Endothelial cell of umbilical vein (primary cell): ENCODE results near the gene INPP5J. TPM values are rescaled to one million over a fixed set of nuclear protein-coding genes. Genes with fewer than 3 reads are reported as not detected.

Experiments used
- BruUV-seq: library from RNA; stranded (reverse); fragments of 400-500 nt; replicated peaks from 2 replicates; lab custom pipeline; 2021; lab: Mats Ljungman, UMichigan
- CTCF ChIA-PET: fragments of 300-600, 350-600 bp; sonication (Branson Sonifier 250); formaldehyde crosslinking; loops from one replicate; lab custom pipeline; 2021; ENCODE audit warnings: antibody characterized with exemption, inconsistent platforms; lab: Charles Lee
- POLR2A ChIA-PET: fragments of 300-600, 350-600 bp; sonication (Branson Sonifier 250); formaldehyde crosslinking; loops from one replicate; lab custom pipeline; 2021; ENCODE audit warnings: antibody characterized with exemption, inconsistent platforms; lab: Charles Lee
- DNase-seq: peaks from one replicate; pipeline ENCODE4 v3.0.0-alpha.2; 2011; ENCODE audit warnings: low read depth, low spot score
- FAIRE-seq: peaks from 2 replicates; lab custom pipeline; 2011; peaks lifted over from hg19 to GRCh38; lab: Jason Lieb, UNC
- H2AFZ ChIP-seq: 2 replicates; pipeline ENCODE4 v1.6.0; 2012; ENCODE audit warnings: low read depth, low read length, control low read depth, inconsistent platforms
- H3K27ac ChIP-seq: 2 replicates; pipeline ENCODE4 v1.5.1; 2011; ENCODE audit warnings: low read depth, mild to moderate bottlenecking, control low read depth, low read length, moderate library complexity; ENCODE audit not compliant: insufficient read depth
- H3K27me3 ChIP-seq, 2 experiments: 2 replicates each; pipeline versions ENCODE4 v1.6.0 to v1.6.1; 2011; ENCODE audit warnings: low read length in 2 of 2, mixed read lengths in 1 of 2; ENCODE audit not compliant: control insufficient read depth in 2 of 2, insufficient read depth in 2 of 2
- H3K36me3 ChIP-seq, 2 experiments: 2 replicates in 1 of 2; 3 replicates in 1 of 2; pipeline ENCODE4 v1.5.1; 2011; ENCODE audit warnings: low read length in 2 of 2, mild to moderate bottlenecking in 1 of 2, moderate library complexity in 1 of 2; ENCODE audit not compliant: control insufficient read depth in 2 of 2, insufficient read depth in 2 of 2; ENCODE audit errors: extremely low read depth in 1 of 2
- H3K4me1 ChIP-seq: 3 replicates; pipeline ENCODE4 v1.5.1; 2011; ENCODE audit warnings: mild to moderate bottlenecking, low read length; ENCODE audit not compliant: control insufficient read depth, insufficient read depth; ENCODE audit errors: extremely low read depth
- H3K4me2 ChIP-seq: 2 replicates; pipeline ENCODE4 v1.6.1; 2011; ENCODE audit warnings: low read length, control low read depth, mixed read lengths; ENCODE audit not compliant: insufficient read depth
- H3K4me3 ChIP-seq, 3 experiments: fragments of 200-600 bp in 1 of 3; sonication (generic), shearing (Covaris generic) in 1 of 3; replicated peaks in 1 of 3; 2 replicates each; pipeline ENCODE4 v1.5.1; 2011 to 2016; ENCODE audit warnings: control low read depth in 3 of 3, low read length in 3 of 3, mild to moderate bottlenecking in 2 of 3, inconsistent platforms in 1 of 3, low read depth in 1 of 3, moderate library complexity in 1 of 3; ENCODE audit not compliant: insufficient read depth in 1 of 3
- H3K79me2 ChIP-seq: 2 replicates; pipeline ENCODE4 v1.6.0; 2012; ENCODE audit warnings: low read length, inconsistent platforms; ENCODE audit not compliant: control insufficient read depth, insufficient read depth
- H3K9ac ChIP-seq: replicated peaks from 2 replicates; pipeline ENCODE3; 2011; ENCODE audit warnings: low read length, control low read depth; ENCODE audit not compliant: insufficient read depth; ENCODE audit errors: extremely low read depth
- H3K9me1 ChIP-seq: replicated peaks from 3 replicates; pipeline ENCODE4 v1.6.0; 2011; ENCODE audit warnings: mild to moderate bottlenecking, low read length; ENCODE audit not compliant: control insufficient read depth, insufficient read depth; ENCODE audit errors: extremely low read depth
- H3K9me3 ChIP-seq: replicated peaks from 2 replicates; pipeline ENCODE4 v1.5.1; 2012; ENCODE audit warnings: low read length, inconsistent platforms; ENCODE audit not compliant: control insufficient read depth, insufficient read depth
- H4K20me1 ChIP-seq: replicated peaks from 2 replicates; pipeline ENCODE3; 2011; ENCODE audit warnings: mild to moderate bottlenecking, low read length; ENCODE audit not compliant: control insufficient read depth, insufficient read depth; ENCODE audit errors: extremely low read depth
- EZH2 ChIP-seq: IDR thresholded peaks from 2 replicates; pipeline ENCODE4 v1.6.1; 2012; ENCODE audit warnings: borderline replicate concordance, low read depth, mild to moderate bottlenecking, moderate library complexity, low read length, inconsistent platforms; ENCODE audit not compliant: severe bottlenecking
- FOS ChIP-seq: IDR thresholded peaks from 2 replicates; pipeline ENCODE4 v1.6.1; 2011; ENCODE audit warnings: mild to moderate bottlenecking, low read length, moderate library complexity, borderline replicate concordance; ENCODE audit not compliant: insufficient read depth
- GATA2 ChIP-seq: IDR thresholded peaks from 2 replicates; pipeline ENCODE4 v1.7.0; 2011; ENCODE audit warnings: low read depth, mild to moderate bottlenecking, moderate library complexity, mixed read lengths, low read length; ENCODE audit not compliant: insufficient read length, insufficient read depth
- JUN ChIP-seq: IDR thresholded peaks from 2 replicates; pipeline ENCODE4 v1.6.1; 2011; ENCODE audit warnings: borderline replicate concordance, low read depth; ENCODE audit not compliant: insufficient read length, insufficient read depth
- MYC ChIP-seq: IDR thresholded peaks from one replicate; pipeline ENCODE4 v1.6.1; 2011; ENCODE audit warnings: mild to moderate bottlenecking, low read depth, low read length
- POLR2A ChIP-seq: IDR thresholded peaks from 2 replicates; pipeline ENCODE4 v1.6.1; 2012; ENCODE audit warnings: low read depth, mild to moderate bottlenecking, control low read depth, low read length
- POLR2AphosphoS5 ChIP-seq: IDR thresholded peaks from 2 replicates; pipeline ENCODE4 v1.6.1; 2012; ENCODE audit warnings: low read depth, mild to moderate bottlenecking, control low read depth, low read length, moderate library complexity; ENCODE audit not compliant: insufficient read depth
- dilution Hi-C: fragments of 300-500 bp; cut with MboI; formaldehyde crosslinking; loops from one replicate; pipeline ENCODE4 v1.15.0; 2019; ENCODE audit warnings: low sequenced_read_pairs; ENCODE audit not compliant: extremely low pct_ligation_motif_present
- intact Hi-C: fragments of 100-400 bp; cut with micrococcal nuclease; formaldehyde crosslinking; loops from one replicate; pipeline ENCODE4 v1.10.0; 2022
- polyA plus RNA-seq, 4 experiments: library from polyadenylated mRNA; depleted of rRNA in 3 of 4; stranded (reverse) in 3 of 4; unstranded in 1 of 4; fragments of >200 nt; gene quantifications; 2 replicates each; pipeline versions ENCODE4 v1.2.1 to v1.2.3, GENCODE V29; 2011 to 2012; ENCODE audit warnings: missing spikeins in 1 of 4
- total RNA-seq: library from RNA; stranded (reverse); gene quantifications from 2 replicates; pipeline ENCODE4 v1.2.3, GENCODE V29; 2021
- TF ChIP-seq, protein P1 (sequence below): IDR thresholded peaks from 2 replicates; pipeline ENCODE4 v1.6.1; 2011; ENCODE audit not compliant: insufficient read depth, insufficient read length
- TF ChIP-seq, protein P2 (sequence below), 2 donors: IDR thresholded peaks; 1 replicate in 1 of 2; 2 replicates in 1 of 2; pipeline ENCODE4 v1.5.1; 2011; ENCODE audit warnings: low read length in 2 of 2, mild to moderate bottlenecking in 2 of 2, moderate library complexity in 2 of 2, control low read depth in 1 of 2, inconsistent platforms in 1 of 2, low read depth in 1 of 2; ENCODE audit not compliant: insufficient read depth in 1 of 2; ENCODE audit errors: extremely low read depth in 1 of 2

Gene INPP5J
- total and polyA plus RNA-seq, 2 donors (not counting 3 experiments of a cell fraction or from before 2014, with no cell fraction given), result 0.43 to 0.49 TPM

- H3K27me3 ChIP-seq, result no peaks in the 10 kb centered on the region
- no peak for DNase-seq
- H3K4me2 ChIP-seq, result peak overlapping the region; percentile 74
- peaks cover 73% of the 10 kb centered on the region for H3K79me2 ChIP-seq
- peaks cover 11 to 21% of the 10 kb centered on the region in 2 experiments for H3K36me3 ChIP-seq
- ChIA-PET POLR2A (interaction anchor here (0.6 to 2.5 kb wide), 4 partner anchors 27 to 143 kb away, joined by 3 to 24 read pairs (median 3); partner anchors contain the start of genes MORC2 and TUG1), CTCF (interaction anchor here (0.9 to 5.9 kb wide), 28 partner anchors 11 to 639 kb away, joined by 3 to 150 read pairs (median 7); partner anchors contain the start of genes MORC2, SELENOM and TUG1)
- no peak for TF ChIP-seq EZH2
- TF ChIP-seq POLR2A, result no peak
- TF ChIP-seq FOS, result no peak
- TF ChIP-seq GATA2, result no peak
- TF ChIP-seq MYC, result no peak
- no peak for TF ChIP-seq POLR2AphosphoS5
- TF ChIP-seq, protein P1, sequence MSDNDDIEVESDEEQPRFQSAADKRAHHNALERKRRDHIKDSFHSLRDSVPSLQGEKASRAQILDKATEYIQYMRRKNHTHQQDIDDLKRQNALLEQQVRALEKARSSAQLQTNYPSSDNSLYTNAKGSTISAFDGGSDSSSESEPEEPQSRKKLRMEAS, result no peak
- no peak for TF ChIP-seq JUN
- TF ChIP-seq, protein P2, sequence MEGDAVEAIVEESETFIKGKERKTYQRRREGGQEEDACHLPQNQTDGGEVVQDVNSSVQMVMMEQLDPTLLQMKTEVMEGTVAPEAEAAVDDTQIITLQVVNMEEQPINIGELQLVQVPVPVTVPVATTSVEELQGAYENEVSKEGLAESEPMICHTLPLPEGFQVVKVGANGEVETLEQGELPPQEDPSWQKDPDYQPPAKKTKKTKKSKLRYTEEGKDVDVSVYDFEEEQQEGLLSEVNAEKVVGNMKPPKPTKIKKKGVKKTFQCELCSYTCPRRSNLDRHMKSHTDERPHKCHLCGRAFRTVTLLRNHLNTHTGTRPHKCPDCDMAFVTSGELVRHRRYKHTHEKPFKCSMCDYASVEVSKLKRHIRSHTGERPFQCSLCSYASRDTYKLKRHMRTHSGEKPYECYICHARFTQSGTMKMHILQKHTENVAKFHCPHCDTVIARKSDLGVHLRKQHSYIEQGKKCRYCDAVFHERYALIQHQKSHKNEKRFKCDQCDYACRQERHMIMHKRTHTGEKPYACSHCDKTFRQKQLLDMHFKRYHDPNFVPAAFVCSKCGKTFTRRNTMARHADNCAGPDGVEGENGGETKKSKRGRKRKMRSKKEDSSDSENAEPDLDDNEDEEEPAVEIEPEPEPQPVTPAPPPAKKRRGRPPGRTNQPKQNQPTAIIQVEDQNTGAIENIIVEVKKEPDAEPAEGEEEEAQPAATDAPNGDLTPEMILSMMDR (IDR thresholded peaks at IDR 0.05; ENCODE audit: extremely low read depth in 1 of 2, insufficient read depth in 1 of 2, low read depth in 1 of 2, low read length in 2 of 2), result no peak
- no peaks in the 10 kb centered on the region for H3K9me1 ChIP-seq
- intact Hi-C loops, result no loop called here
- no peak overlapping the region for H2AFZ ChIP-seq
- no peaks in the 10 kb centered on the region for H4K20me1 ChIP-seq
- dilution Hi-C loops, result no loop called here
- peak overlapping the region; percentile 46 for H3K9ac ChIP-seq
- peaks cover 33% of the 10 kb centered on the region for H3K4me1 ChIP-seq
- no peaks in the 10 kb centered on the region for H3K9me3 ChIP-seq
- peak overlapping the region; percentile 78 for H3K27ac ChIP-seq
- FAIRE-seq, result peak; percentile 67
- peak overlapping the region; percentile 30 to 71 (median 59) for H3K4me3 ChIP-seq
- BruUV-seq, result TSS peak; percentile 28
These were observed 38.6 kb upstream of the INPP5J start for GRCh38 chr22:31083923-31084810.
